GM20431 (cell line): ENCODE results near the gene ZDBF2.
"Not testable (repeated sequence)": the region's sequence is repeated elsewhere in the genome, so short reads cannot be mapped to it uniquely, and the experiment has no call there.

Experiments used
- in situ Hi-C: fragments of 300-500 bp; cut with MseI, MboI; formaldehyde crosslinking; loops from one replicate; pipeline ENCODE4 v1.15.0; 2020; ENCODE audit warnings: low sequenced_read_pairs; ENCODE audit not compliant: unreplicated experiment

ZDBF2 gene

GRCh38 chr2:206258615-206259014 is 15.8 kb upstream of the ZDBF2 start:
- in situ Hi-C loops: not testable (repeated sequence)

DNA sequence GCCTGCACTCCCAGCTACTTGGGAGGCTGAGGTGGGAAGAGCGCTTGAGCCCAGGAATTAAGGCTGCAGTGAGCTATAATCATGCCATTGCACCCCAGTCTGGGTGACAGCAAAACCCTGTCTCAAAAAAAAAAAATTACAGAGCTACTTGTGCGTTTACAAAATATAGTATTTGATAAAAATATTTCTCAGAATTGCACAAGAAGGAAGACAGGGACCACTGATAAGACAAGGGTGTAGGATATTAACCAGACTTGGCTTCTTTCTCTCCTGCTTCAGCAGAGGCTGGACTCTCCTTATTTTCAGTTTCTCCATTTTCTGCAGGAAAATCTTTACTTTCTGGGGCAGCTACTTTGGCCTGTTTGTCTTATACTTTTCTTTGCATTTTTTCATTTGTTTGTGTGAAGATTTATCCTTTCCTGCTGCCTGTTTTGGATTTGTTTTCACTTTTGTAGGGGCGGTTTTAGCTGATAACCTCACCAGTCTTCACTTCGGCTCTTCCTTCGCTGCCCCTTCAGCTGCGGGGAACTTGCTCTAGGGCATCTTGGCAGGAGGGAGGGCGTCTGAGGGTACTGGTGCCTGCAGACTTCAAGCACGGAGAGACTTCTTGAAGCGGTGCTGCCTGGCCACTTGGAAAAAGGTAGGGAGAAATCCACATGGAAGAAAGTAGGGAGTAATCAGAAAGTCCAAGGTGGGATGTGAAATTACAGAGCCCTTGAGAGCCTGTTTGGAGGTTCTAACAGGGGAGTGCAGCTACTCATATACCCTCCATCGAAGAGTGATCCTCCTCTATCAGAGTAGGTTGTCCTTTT is 14.9 kb upstream of the ZDBF2 start:
- in situ Hi-C loops: no loop called here

DNA sequence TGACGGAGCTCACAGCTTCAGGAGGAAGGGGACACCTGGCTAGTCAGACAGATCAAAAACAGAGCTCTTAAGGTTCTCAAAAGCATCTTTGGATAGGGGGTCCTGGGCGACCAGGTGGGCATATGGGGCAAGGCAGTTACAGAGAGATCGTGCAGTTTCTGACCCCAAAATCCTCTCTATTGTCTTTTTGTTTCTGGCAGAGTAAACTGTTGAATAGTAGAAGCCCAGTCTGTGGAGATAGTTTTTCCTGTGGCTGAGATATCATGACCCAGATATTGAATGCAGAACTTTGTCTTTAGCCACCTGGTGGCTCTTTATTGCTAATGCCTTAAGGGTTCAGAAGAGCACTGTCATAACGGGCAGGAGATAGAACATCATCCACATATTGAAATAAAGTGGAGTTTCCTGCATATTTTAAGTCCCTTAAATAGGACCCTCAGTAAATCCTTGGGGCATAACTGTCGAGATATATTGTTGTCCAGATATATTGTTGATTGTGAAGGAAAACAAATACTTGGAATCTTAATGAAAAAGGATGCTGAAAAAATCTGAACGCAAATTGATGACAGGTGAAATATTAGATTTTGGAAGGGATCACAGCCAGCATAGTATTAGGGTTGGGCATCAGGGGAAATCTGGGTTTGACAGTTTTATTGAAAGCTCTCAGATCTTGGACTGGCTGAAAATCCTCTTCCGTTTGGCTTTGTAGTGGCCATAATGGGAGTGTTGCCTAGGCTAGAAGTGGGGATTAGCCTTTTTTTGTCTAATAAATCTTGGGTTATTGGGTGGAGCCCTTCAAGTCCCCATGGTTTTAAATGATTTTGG is 14.1 kb upstream of the ZDBF2 start:
- in situ Hi-C loops: no loop called here

- in situ Hi-C loops: no loop called here
Observed at GRCh38 chr2:206263959-206264603, 10.4 kb upstream of the ZDBF2 start.

GRCh38 chr2:206266130-206267125 is 8.0 kb upstream of the ZDBF2 start:
- in situ Hi-C loops: no loop called here

DNA sequence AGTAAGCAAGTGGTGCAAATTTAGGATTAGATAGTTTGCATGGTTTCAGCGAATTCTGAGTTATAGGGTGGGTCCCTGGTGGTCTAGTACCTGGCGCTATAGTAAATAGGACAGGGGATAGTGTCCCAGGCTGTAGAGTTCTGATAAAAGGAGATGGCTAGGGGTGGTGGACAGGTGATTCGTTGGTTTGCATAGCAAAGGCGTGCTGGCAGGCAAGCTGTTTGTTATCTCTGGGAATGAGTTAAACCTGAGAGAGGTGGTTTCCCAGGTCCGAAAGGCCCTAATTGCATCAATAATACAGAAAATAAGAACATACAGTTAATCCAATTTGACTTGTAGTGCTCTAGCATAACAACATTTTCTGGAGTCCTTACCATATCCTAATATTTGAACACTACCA is 6.9 kb upstream of the ZDBF2 start:
- in situ Hi-C loops: no loop called here

GRCh38 chr2:206271065-206271464 is 3.4 kb upstream of the ZDBF2 start:
- in situ Hi-C loops: no loop called here

DNA sequence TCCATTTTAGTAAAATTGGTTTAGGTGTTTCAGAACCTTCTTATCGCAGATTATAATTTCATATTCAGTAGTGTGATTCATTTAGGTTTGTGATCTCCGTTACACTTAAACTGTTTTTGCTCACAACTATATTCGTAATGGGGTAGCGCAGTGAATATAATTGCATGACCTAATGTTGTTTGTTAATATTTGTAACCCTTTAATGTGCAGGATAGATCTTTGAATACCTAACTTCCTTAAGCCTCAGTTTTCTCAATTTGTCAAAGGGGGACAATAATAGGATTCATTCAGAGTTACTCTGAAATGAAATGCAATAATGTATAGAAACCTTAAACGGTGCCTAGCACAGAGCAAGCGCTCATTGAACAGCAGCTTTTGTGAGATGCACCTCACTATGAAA is 558 bp upstream of the ZDBF2 start:
- in situ Hi-C loops: no loop called here

DNA sequence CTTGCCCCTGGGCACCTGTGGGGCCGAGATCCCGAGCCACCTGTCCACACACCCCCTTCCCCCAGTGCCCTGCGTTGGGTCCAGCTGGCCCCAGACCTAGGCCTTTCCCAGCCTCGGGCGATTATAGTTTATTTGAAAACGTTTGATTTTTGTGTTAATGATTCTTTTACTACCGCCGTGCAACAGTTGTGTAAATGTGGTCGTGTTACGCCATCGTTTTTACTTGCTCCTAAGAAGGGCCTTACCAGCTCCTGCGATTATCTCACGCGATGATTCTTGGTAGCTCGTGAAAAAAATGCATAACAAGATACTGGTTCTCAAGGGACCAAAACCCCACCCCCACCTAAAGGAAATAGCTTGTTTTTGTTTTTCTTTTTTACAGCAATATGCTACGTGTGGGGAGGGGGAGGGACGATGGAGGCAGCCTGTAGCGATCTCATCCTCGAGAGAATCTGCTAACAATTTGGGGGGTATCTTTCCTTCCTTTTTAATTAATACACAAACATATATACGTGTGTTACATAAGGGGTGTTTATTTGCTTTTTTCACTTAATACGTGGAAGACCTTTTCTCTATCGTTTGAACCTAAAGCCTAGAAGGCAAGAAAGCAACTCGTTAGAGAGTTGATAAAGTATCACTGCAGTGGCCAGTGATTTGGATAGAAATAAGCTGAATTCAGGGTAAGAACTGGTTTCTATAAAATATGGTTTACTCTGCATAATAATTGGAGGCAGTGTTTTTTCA is 1.0 kb downstream of the ZDBF2 start:
- in situ Hi-C loops: no loop called here

DNA sequence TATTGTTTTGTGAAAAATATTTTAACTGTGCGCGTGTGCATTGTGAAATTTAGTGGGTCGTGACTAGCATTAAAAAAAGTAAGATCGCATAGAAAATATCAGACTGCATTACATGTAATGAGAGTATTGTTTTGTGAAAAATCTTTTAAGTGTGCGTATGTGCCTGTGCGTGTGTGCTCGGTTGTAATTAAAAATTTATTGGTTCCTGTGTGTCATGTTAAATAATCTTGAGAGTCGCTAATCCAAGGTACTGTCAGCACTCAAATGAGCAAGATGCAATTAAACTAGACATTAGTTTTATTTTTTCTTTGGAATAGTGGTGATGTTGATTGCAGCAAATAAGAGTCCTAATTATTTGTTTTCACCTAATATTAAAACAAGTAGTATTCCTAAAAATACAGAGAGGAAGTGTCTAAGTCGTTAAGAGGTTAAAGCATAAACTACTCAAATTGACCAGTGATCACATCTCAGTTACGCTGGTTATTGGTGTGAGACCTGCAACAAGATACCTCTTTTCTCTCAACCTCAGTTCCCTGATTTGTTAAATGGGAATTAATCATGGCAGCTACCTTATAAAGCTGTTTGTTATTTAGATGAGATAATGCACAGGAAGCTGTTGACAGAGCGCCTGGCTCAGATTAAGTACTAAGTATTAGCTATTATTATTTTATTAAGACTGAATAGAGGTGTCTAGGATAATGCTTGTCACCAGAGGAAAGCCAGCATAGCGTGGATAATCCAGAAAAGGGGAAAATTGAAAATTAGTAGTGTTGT is 1.9 kb downstream of the ZDBF2 start:
- in situ Hi-C loops: no loop called here

DNA sequence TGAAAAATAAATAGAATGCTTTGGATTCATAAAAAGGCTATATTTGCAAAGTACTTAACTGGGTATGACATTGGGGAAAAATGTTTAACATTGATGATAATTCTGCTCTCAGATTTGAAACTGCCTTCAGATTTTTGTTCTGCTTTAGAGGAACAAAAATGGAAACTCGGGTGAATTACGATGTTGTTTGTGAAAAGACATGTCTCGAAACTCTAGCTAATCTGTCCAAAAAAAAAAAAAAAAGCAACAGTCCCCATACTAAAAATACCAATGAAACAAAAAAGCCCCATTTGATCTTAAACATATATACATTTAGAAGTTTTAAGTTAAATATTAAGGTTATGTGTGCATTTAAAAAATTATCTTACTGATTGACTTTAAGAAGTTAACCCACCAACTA is 3.0 kb downstream of the ZDBF2 start:
- in situ Hi-C loops: no loop called here

DNA sequence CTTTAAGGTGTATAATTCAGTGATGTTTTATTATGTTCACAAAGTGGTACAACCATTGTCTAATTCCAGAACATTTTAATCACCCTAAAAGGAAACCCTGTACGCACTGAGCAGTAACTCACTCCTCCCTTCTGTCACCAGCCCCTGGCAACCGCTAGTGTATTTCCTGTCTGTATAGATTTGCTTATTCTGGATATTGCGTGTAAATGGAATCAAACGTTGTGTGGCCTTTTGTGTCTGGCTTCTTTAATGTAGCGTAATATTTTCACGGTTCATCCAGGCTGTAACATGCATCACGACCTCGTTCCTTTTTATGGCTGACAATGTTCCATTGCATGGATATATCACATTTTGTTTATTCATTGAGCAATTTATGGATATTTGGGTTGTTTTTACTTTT is 8.3 kb downstream of the ZDBF2 start:
- in situ Hi-C loops: no loop called here

GRCh38 chr2:206287197-206287596 is 12.7 kb downstream of the ZDBF2 start:
- in situ Hi-C loops: no loop called here

- in situ Hi-C loops: no loop called here
Observed at GRCh38 chr2:206289391-206289790, 14.9 kb downstream of the ZDBF2 start.

DNA sequence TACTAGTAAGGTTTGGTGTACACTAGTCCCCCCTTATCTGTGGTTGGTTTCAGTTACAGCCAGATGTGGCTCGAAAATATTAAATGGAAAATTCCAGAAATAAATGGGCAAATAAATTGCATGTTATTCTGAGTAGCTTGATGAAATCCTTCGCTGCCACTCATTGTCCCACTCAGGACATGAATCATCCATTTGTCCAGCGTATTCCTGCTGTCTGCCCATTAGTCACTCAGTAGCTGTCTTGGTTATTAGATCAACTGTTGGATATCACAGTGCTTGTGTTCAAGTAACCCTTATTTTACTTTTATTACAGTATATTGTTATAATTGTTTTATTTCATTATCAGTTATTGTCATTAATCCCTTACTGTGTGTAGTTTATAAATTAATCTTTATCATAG is 21.7 kb downstream of the ZDBF2 start:
- in situ Hi-C loops: no loop called here

- in situ Hi-C loops: not testable (repeated sequence)
Observed at GRCh38 chr2:206299608-206300007, 25.1 kb downstream of the ZDBF2 start.

GRCh38 chr2:206305523-206306245 is 31.2 kb downstream of the ZDBF2 start:
- in situ Hi-C loops: no loop called here

- in situ Hi-C loops: no loop called here
Observed at GRCh38 chr2:206311026-206311425, 36.6 kb downstream of the ZDBF2 start.
